DMS 273 (cell line): ENCODE results near the gene TIGD2.

Source experiments
- DNase-seq: peaks from one replicate; lab custom pipeline; 2025; ENCODE audit not compliant: unreplicated experiment; lab: John Stamatoyannopoulos, UW

Gene TIGD2

GRCh38 chr4:89110986-89111832, at the start of gene TIGD2:
Gene TIGD2, plus strand, starts transcription at chr4:89111533. Its CDS starts 1,442 bp downstream, at chr4:89112975.
- peak; percentile 95 for DNase-seq

- DNase-seq: no peak
These were observed 46.5 kb upstream of the TIGD2 start for GRCh38 chr4:89064848-89065247.

GRCh38 chr4:89067417-89067816, 43.9 kb upstream of the TIGD2 start:
- DNase-seq: no peak

GRCh38 chr4:89069481-89069880, 41.9 kb upstream of the TIGD2 start:
- no peak for DNase-seq

GRCh38 chr4:89070041-89070440, 41.3 kb upstream of the TIGD2 start:
- DNase-seq: no peak

- no peak for DNase-seq
These were observed 40.0 kb upstream of the TIGD2 start for GRCh38 chr4:89071311-89071710.

- peak; percentile 33 for DNase-seq
These were observed 38.4 kb upstream of the TIGD2 start for GRCh38 chr4:89072921-89073320.

GRCh38 chr4:89077761-89078160, 33.6 kb upstream of the TIGD2 start:
- no peak for DNase-seq

- no peak for DNase-seq
These were observed 33.0 kb upstream of the TIGD2 start for GRCh38 chr4:89078300-89078699.

- DNase-seq: no peak
These were observed 12.3 kb upstream of the TIGD2 start for GRCh38 chr4:89099034-89099433.

- DNase-seq: no peak
These were observed 11.9 kb upstream of the TIGD2 start for GRCh38 chr4:89099471-89099870.

GRCh38 chr4:89100853-89101252, 10.5 kb upstream of the TIGD2 start:
- DNase-seq: no peak

GRCh38 chr4:89101256-89102161, 9.8 kb upstream of the TIGD2 start:
- DNase-seq: no peak

- DNase-seq: no peak
These were observed 5.6 kb upstream of the TIGD2 start for GRCh38 chr4:89105726-89106125.

GRCh38 chr4:89108091-89108490, 3.2 kb upstream of the TIGD2 start:
- peak; percentile 24 for DNase-seq

GRCh38 chr4:89109841-89110540, 1.3 kb upstream of the TIGD2 start:
- DNase-seq: peak; percentile 65

GRCh38 chr4:89110541-89110985, 770 bp upstream of the TIGD2 start:
- peak; percentile 65 for DNase-seq

- peak; percentile 46 for DNase-seq
These were observed 665 bp downstream of the TIGD2 start for GRCh38 chr4:89111833-89112563.

GRCh38 chr4:89113415-89113814, 2.1 kb downstream of the TIGD2 start:
- no peak for DNase-seq

GRCh38 chr4:89114100-89114499, 2.8 kb downstream of the TIGD2 start:
- no peak for DNase-seq

GRCh38 chr4:89117115-89117514, 5.8 kb downstream of the TIGD2 start:
- DNase-seq: no peak
